Hepatocyte (in vitro differentiated cells): ENCODE data around the gene SLAIN1. TPM values are rescaled to one million over a fixed set of nuclear protein-coding genes. Genes with fewer than 3 reads are reported as not detected.

Experiments used
- DNase-seq: peaks from one replicate; pipeline ENCODE4 v3.0.0-alpha.2; 2016; ENCODE audit warnings: low spot score
- H2AFZ ChIP-seq: fragments of 200-600 bp; sonication (generic); 2 replicates; pipeline ENCODE4 v1.6.0; 2016; ENCODE audit warnings: antibody characterized with exemption, mild to moderate bottlenecking
- H3K27ac ChIP-seq: fragments of 200-600 bp; sonication (generic); 2 replicates; pipeline ENCODE4 v1.5.1; 2016; ENCODE audit warnings: mild to moderate bottlenecking
- H3K27me3 ChIP-seq: fragments of 200-600 bp; sonication (generic); 2 replicates; pipeline ENCODE4 v1.6.1; 2016
- H3K36me3 ChIP-seq: fragments of 200-600 bp; sonication (generic); replicated peaks from 2 replicates; pipeline ENCODE4 v1.5.1; 2016; ENCODE audit warnings: low read depth; ENCODE audit not compliant: insufficient read depth
- H3K4me1 ChIP-seq: fragments of 200-600 bp; sonication (generic); 2 replicates; pipeline ENCODE4 v1.5.1; 2016; ENCODE audit warnings: mild to moderate bottlenecking, moderate library complexity; ENCODE audit not compliant: insufficient read depth
- H3K4me2 ChIP-seq: fragments of 200-600 bp; sonication (generic); 2 replicates; pipeline ENCODE4 v1.6.0; 2016
- H3K4me3 ChIP-seq: fragments of 200-600 bp; sonication (generic); 2 replicates; pipeline ENCODE4 v1.5.1; 2016; ENCODE audit warnings: mild to moderate bottlenecking
- H3K79me2 ChIP-seq: fragments of 200-600 bp; sonication (generic); 2 replicates; pipeline ENCODE4 v1.6.0; 2017; ENCODE audit warnings: mild to moderate bottlenecking
- H3K9me2 ChIP-seq: fragments of 200-600 bp; sonication (generic); replicated peaks from 2 replicates; pipeline ENCODE4 v1.6.0; 2017; ENCODE audit warnings: mild to moderate bottlenecking; ENCODE audit not compliant: insufficient read depth
- H3K9me3 ChIP-seq: fragments of 200-600 bp; sonication (generic); 2 replicates; pipeline ENCODE4 v1.5.1; 2016; ENCODE audit warnings: low read depth, mild to moderate bottlenecking
- H4K20me1 ChIP-seq: fragments of 200-600 bp; sonication (generic); 2 replicates; pipeline ENCODE4 v1.6.0; 2016; ENCODE audit warnings: mild to moderate bottlenecking; ENCODE audit not compliant: insufficient read depth, poor library complexity, severe bottlenecking
- EZH2 ChIP-seq: fragments of 200-600 bp; sonication (generic); IDR thresholded peaks from 2 replicates; pipeline ENCODE4 v1.6.1; 2016; ENCODE audit warnings: antibody characterized with exemption, mild to moderate bottlenecking, borderline replicate concordance
- EZH2phosphoT487 ChIP-seq: fragments of 200-600 bp; sonication (generic); IDR thresholded peaks from one replicate; pipeline ENCODE4 v1.6.1; 2018; ENCODE audit warnings: antibody characterized with exemption, mild to moderate bottlenecking, low read depth, moderate library complexity; ENCODE audit not compliant: unreplicated experiment, severe bottlenecking
- WGBS: methylation state at CpG from one replicate; pipeline ENCODE4 v1.1.6; 2016; ENCODE audit warnings: low lambda C conversion rate; ENCODE audit errors: missing lambda C conversion rate; 5-methylcytosine and 5-hydroxymethylcytosine counted together
- polyA plus RNA-seq: library from polyadenylated mRNA; unstranded; fragments of >200 nt; fragmentation: Nextera tagmentation; extraction: Ambion mirVana; gene quantifications from 2 replicates; pipeline ENCODE4 v1.2.1, GENCODE V29; 2016
- total RNA-seq: library from RNA; depleted of rRNA; stranded (reverse); fragments of >200 nt; gene quantifications from 2 replicates; pipeline ENCODE4 v1.2.3, GENCODE V29; 2014
- TF ChIP-seq, protein P1 (sequence below): fragments of 200-600 bp; sonication (generic); IDR thresholded peaks from 2 replicates; pipeline ENCODE4 v1.5.1; 2016; ENCODE audit warnings: antibody characterized with exemption, mild to moderate bottlenecking; ENCODE audit not compliant: poor library complexity

The SLAIN1 gene
- total and polyA plus RNA-seq, 2 experiments from 2014 or later = 6.0 to 19.5 TPM

GRCh38 chr13:77717508-77717907 is 20.0 kb downstream of the SLAIN1 start:
- TF ChIP-seq EZH2 = no peak
- TF ChIP-seq, protein P1, sequence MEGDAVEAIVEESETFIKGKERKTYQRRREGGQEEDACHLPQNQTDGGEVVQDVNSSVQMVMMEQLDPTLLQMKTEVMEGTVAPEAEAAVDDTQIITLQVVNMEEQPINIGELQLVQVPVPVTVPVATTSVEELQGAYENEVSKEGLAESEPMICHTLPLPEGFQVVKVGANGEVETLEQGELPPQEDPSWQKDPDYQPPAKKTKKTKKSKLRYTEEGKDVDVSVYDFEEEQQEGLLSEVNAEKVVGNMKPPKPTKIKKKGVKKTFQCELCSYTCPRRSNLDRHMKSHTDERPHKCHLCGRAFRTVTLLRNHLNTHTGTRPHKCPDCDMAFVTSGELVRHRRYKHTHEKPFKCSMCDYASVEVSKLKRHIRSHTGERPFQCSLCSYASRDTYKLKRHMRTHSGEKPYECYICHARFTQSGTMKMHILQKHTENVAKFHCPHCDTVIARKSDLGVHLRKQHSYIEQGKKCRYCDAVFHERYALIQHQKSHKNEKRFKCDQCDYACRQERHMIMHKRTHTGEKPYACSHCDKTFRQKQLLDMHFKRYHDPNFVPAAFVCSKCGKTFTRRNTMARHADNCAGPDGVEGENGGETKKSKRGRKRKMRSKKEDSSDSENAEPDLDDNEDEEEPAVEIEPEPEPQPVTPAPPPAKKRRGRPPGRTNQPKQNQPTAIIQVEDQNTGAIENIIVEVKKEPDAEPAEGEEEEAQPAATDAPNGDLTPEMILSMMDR = no peak
- no peak for TF ChIP-seq EZH2phosphoT487
- no peaks in the 10 kb centered on the region for H3K4me1 ChIP-seq

DNA sequence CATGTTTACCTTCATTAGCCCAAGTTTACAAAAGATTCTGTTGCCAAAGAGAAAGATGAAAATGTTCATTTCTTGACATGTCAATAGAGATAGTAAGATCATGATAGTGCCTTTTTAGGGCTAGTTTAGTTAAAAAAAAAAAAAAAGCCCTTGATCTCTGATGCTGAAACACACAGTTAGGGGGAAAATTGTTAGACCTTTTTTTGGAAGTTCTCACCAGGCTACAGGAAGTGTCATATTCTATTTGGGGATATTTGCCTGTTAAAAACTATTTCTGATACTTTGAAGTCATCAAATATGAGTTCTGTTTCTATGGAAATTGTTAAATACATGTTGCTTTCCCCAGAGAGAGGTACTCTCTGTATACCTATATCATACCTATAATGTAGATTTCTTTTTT is 21.6 kb downstream of the SLAIN1 start:
- Histone ChIP-seq H2AFZ (no peak overlapping the region), H3K79me2 (peaks cover 5% of the 10 kb centered on the region), H3K4me3 (no peak overlapping the region), H3K27me3 (no peaks in the 10 kb centered on the region), H3K27ac (no peak overlapping the region), H3K36me3 (no peaks in the 10 kb centered on the region), H4K20me1 (no peaks in the 10 kb centered on the region), H3K4me2 (no peak overlapping the region), H3K9me3 (no peaks in the 10 kb centered on the region), H3K4me1 (no peaks in the 10 kb centered on the region), H3K9me2 (no peaks in the 10 kb centered on the region)
- DNase-seq = no peak
- TF ChIP-seq EZH2 = no peak
- TF ChIP-seq, protein P1 = no peak
- no peak for TF ChIP-seq EZH2phosphoT487

More at GRCh38 chr13:77717508-77717907, 20.0 kb downstream of the SLAIN1 start:
- no peaks in the 10 kb centered on the region for H4K20me1 ChIP-seq
- DNase-seq = no peak
- H3K27me3 ChIP-seq = no peaks in the 10 kb centered on the region
- H3K4me3 ChIP-seq = no peak overlapping the region
- no peak overlapping the region for H2AFZ ChIP-seq
- H3K4me2 ChIP-seq = no peak overlapping the region
- WGBS = 92% methylated on average over 4 of the region's 4 CpGs
- peaks cover 5% of the 10 kb centered on the region for H3K79me2 ChIP-seq
- H3K9me2 ChIP-seq = no peaks in the 10 kb centered on the region
- no peaks in the 10 kb centered on the region for H3K9me3 ChIP-seq
- H3K27ac ChIP-seq = no peak overlapping the region
- no peaks in the 10 kb centered on the region for H3K36me3 ChIP-seq

GRCh38 chr13:77720988-77721387 is 23.5 kb downstream of the SLAIN1 start:
- H4K20me1 ChIP-seq = no peaks in the 10 kb centered on the region
- no peaks in the 10 kb centered on the region for H3K27me3 ChIP-seq
- H3K79me2 ChIP-seq = peaks cover 5% of the 10 kb centered on the region
- no peak for DNase-seq
- no peak overlapping the region for H3K4me2 ChIP-seq
- H3K27ac ChIP-seq = no peak overlapping the region
- WGBS = 91% methylated on average over 5 of the region's 5 CpGs
- H3K36me3 ChIP-seq = no peaks in the 10 kb centered on the region
- H3K4me3 ChIP-seq = no peak overlapping the region
- TF ChIP-seq EZH2 (no peak), EZH2phosphoT487 (no peak)
- TF ChIP-seq, protein P1 = no peak
- no peaks in the 10 kb centered on the region for H3K4me1 ChIP-seq
- H2AFZ ChIP-seq = no peak overlapping the region
- no peaks in the 10 kb centered on the region for H3K9me3 ChIP-seq
- H3K9me2 ChIP-seq = no peaks in the 10 kb centered on the region

DNA sequence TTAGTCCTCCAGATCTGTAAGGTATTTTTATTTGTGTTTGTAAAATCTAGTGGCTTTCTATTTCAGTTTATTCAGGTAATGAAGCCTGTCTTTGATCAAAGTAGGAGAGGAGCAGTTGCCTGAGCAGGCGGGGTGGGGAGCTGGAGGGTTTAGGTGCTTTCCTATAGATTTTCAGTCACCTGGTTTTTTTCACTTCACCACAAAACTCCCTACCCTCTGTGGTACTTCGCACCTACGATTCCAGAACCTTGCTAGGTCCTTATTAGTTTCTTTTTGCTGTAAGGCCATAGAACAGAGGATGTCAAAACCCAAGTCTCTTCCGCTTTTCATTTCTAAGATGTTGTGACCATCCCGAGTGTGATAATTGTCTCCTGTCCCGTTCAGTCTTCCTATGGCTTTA is 26.6 kb downstream of the SLAIN1 start:
- Histone ChIP-seq H3K36me3 (no peaks in the 10 kb centered on the region), H3K27me3 (no peaks in the 10 kb centered on the region), H3K4me1 (no peaks in the 10 kb centered on the region), H3K27ac (no peak overlapping the region), H3K9me3 (no peaks in the 10 kb centered on the region), H4K20me1 (no peaks in the 10 kb centered on the region), H3K4me3 (no peak overlapping the region), H3K79me2 (no peaks in the 10 kb centered on the region), H3K4me2 (no peak overlapping the region), H3K9me2 (no peaks in the 10 kb centered on the region), H2AFZ (no peak overlapping the region)
- DNase-seq = no peak
- TF ChIP-seq, protein P1 = no peak
- no peak for TF ChIP-seq EZH2
- TF ChIP-seq EZH2phosphoT487 = no peak
- 87% methylated on average over 6 of the region's 6 CpGs for WGBS
